Measurements from ENCODE around the gene ERMARD. TPM values are rescaled to one million over a fixed set of nuclear protein-coding genes. Genes with fewer than 3 reads are reported as not detected.

The ERMARD gene
- total RNA-seq, 1 experiment from 2014 or later: 13.6 TPM

DNA sequence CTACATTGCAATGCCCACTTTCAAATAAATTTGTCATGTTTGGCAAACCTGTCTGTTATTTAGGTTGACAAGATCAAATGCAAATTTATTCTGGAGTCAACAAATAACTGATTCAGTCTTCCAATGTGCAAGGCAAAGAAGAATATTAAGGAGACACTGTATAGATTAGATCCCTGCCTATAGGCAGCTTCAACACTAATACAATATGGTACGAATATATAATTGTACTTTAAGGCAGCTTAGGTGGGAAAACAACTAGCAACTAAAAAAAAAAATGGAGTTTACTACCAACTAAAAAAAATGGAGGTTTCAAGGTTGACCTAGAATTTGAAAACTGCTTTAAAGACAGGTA, 25.4 kb upstream of the ERMARD start:
- Histone ChIP-seq H2BK5ac (ENCODE audit: insufficient read length, low read length) (no peak overlapping the region), H3K23ac (ENCODE audit: insufficient read length, low read depth, low read length) (no peak overlapping the region), H3K79me1 (ENCODE audit: insufficient read depth, low read depth, low read length, poor library complexity, severe bottlenecking) (no peaks in the 10 kb centered on the region), H4K5ac (ENCODE audit: insufficient read length, low read depth, low read length) (no peak overlapping the region), H3K9ac (ENCODE audit: extremely low read depth, insufficient read length, low read length) (no peak overlapping the region), H2BK120ac (ENCODE audit: low read depth, low read length, poor library complexity, severe bottlenecking) (no peak overlapping the region), H3K4ac (ENCODE audit: low read depth, low read length) (no peak overlapping the region), H3K18ac (ENCODE audit: insufficient read length, low read depth, low read length) (no peak overlapping the region), H2BK20ac (ENCODE audit: low read depth, low read length, poor library complexity, severe bottlenecking) (no peak overlapping the region), H3K27me3 (ENCODE audit: insufficient read depth, low read length) (no peaks in the 10 kb centered on the region), H2AFZ (ENCODE audit: low read length) (no peak overlapping the region), H3K56ac (ENCODE audit: insufficient read length, low read depth, low read length) (no peak overlapping the region), H3K14ac (ENCODE audit: insufficient read depth, low read length) (no peak overlapping the region), H2BK15ac (ENCODE audit: low read depth, low read length) (no peak overlapping the region), H2BK12ac (ENCODE audit: insufficient read length, low read depth, low read length) (no peak overlapping the region), H3K23me2 (ENCODE audit: insufficient read length, low read depth, low read length, poor library complexity, severe bottlenecking) (peaks cover 18% of the 10 kb centered on the region), H3K4me1 (ENCODE audit: insufficient read depth, low read length) (no peaks in the 10 kb centered on the region; the same call in 1 of the 2 replicates), H4K91ac (ENCODE audit: insufficient read length, low read depth, low read length) (no peak overlapping the region), H2AK5ac (ENCODE audit: insufficient read length, low read length) (no peak overlapping the region), H4K20me1 (ENCODE audit: control insufficient read depth, insufficient read depth, insufficient read length) (no peaks in the 10 kb centered on the region), H3K9me3 (ENCODE audit: control insufficient read depth, low read depth, low read length) (no peaks in the 10 kb centered on the region), H3K79me2 (ENCODE audit: insufficient read depth, low read length) (peaks cover 2% of the 10 kb centered on the region; the same call in 1 of the 2 replicates), H3K4me2 (ENCODE audit: insufficient read depth, insufficient read length, low read length) (peak overlapping the region; percentile 60), H4K8ac (replicated peaks; ENCODE audit: insufficient read length, low read depth, low read length) (no peak overlapping the region), H3T11ph (ENCODE audit: low read length) (no peak overlapping the region), H3K27ac (ENCODE audit: insufficient read length, low read depth, low read length) (no peak overlapping the region)
- Mint-ChIP-seq H3K27me3 (ENCODE audit: low read depth) (peaks cover 4% of the 10 kb centered on the region), H3K4me1 (peaks cover 22 to 24% of the 10 kb centered on the region in 2 experiments), H3K36me3 (ENCODE audit: insufficient read depth in 1 of 3, low read depth in 3 of 3) (peaks cover 0 to 6% (median 0%) of the 10 kb centered on the region in 3 experiments; a peak in 1 of 7 replicates), H3K9me3 (no peaks in the 10 kb centered on the region; a peak in 2 of 5 replicates), H3K27ac (no peak overlapping the region), H3K4me3 (peak overlapping the region; percentile 79 to 88)
- DNase-seq: no peak
- TF ChIP-seq, protein P1, sequence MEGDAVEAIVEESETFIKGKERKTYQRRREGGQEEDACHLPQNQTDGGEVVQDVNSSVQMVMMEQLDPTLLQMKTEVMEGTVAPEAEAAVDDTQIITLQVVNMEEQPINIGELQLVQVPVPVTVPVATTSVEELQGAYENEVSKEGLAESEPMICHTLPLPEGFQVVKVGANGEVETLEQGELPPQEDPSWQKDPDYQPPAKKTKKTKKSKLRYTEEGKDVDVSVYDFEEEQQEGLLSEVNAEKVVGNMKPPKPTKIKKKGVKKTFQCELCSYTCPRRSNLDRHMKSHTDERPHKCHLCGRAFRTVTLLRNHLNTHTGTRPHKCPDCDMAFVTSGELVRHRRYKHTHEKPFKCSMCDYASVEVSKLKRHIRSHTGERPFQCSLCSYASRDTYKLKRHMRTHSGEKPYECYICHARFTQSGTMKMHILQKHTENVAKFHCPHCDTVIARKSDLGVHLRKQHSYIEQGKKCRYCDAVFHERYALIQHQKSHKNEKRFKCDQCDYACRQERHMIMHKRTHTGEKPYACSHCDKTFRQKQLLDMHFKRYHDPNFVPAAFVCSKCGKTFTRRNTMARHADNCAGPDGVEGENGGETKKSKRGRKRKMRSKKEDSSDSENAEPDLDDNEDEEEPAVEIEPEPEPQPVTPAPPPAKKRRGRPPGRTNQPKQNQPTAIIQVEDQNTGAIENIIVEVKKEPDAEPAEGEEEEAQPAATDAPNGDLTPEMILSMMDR (conservative IDR thresholded peaks at IDR 0.05): no peak
- WGBS (ENCODE audit: extremely low coverage, insufficient read length, low lambda C conversion rate): no CpG with 5 or more reads among the region's 1 CpG
